ENCODE data around the gene PIGV. TPM values are rescaled to one million over a fixed set of nuclear protein-coding genes. Genes with fewer than 3 reads are reported as not detected.

Gene PIGV
- total and polyA plus RNA-seq, 2 donors (not counting 1 experiment from before 2014, with no cell fraction given), result 9.2 to 17.4 TPM

- Mint-ChIP-seq H3K4me3 (no peak overlapping the region), H3K9me3 (ENCODE audit: insufficient read depth) (no peaks in the 10 kb centered on the region), H3K4me1 (peaks cover 45% of the 10 kb centered on the region), H3K27ac (peak overlapping the region; percentile 44), H3K27me3 (no peaks in the 10 kb centered on the region)
- H3K4me1 ChIP-seq (ENCODE audit: control insufficient read depth in 2 of 2, insufficient read depth in 2 of 2, low read length in 2 of 2), result peaks cover 30 to 41% of the 10 kb centered on the region in 2 donors
- intact Hi-C loops (cut with micrococcal nuclease), result no loop called here
- H3K27ac ChIP-seq (ENCODE audit: low read length in 2 of 2), result peak overlapping the region in 1 of 2 donors; percentile 86
- H2AFZ ChIP-seq (ENCODE audit: insufficient read depth, low read depth, low read length, poor library complexity, severe bottlenecking), result no peak overlapping the region
- DNase-seq, result no peak
- peaks cover 9% of the 10 kb centered on the region for H4K20me1 ChIP-seq (ENCODE audit: control insufficient read depth, insufficient read depth, low read length, poor library complexity, severe bottlenecking)
- POLR2A ChIA-PET, result interaction anchor here (2.7 to 5.8 kb wide), 2 partner anchors 86 to 92 kb away, joined by 16 to 50 read pairs; no protein-coding TSS in a partner anchor
- H3K9ac ChIP-seq (ENCODE audit: low read length), result no peak overlapping the region
- no peak overlapping the region for H3K4me2 ChIP-seq (replicated peaks; ENCODE audit: low read depth, low read length, poor library complexity, severe bottlenecking)
- ATAC-seq (ENCODE audit: low read depth), result no peak
- peaks cover 10% of the 10 kb centered on the region for H3K79me2 ChIP-seq (ENCODE audit: control insufficient read depth, insufficient read depth, low read length)
- no peaks in the 10 kb centered on the region for H3K27me3 ChIP-seq (replicated peaks in 1 of 4; ENCODE audit: control extremely low read depth in 1 of 4, control insufficient read depth in 3 of 4, insufficient read depth in 4 of 4, low read length in 3 of 4)
- TF ChIP-seq, protein P1, sequence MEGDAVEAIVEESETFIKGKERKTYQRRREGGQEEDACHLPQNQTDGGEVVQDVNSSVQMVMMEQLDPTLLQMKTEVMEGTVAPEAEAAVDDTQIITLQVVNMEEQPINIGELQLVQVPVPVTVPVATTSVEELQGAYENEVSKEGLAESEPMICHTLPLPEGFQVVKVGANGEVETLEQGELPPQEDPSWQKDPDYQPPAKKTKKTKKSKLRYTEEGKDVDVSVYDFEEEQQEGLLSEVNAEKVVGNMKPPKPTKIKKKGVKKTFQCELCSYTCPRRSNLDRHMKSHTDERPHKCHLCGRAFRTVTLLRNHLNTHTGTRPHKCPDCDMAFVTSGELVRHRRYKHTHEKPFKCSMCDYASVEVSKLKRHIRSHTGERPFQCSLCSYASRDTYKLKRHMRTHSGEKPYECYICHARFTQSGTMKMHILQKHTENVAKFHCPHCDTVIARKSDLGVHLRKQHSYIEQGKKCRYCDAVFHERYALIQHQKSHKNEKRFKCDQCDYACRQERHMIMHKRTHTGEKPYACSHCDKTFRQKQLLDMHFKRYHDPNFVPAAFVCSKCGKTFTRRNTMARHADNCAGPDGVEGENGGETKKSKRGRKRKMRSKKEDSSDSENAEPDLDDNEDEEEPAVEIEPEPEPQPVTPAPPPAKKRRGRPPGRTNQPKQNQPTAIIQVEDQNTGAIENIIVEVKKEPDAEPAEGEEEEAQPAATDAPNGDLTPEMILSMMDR (IDR thresholded peaks at IDR 0.05), result no peak
- no peak for TF ChIP-seq EZH2 (IDR thresholded peaks at IDR 0.05; ENCODE audit: borderline replicate concordance, insufficient read depth, low read depth, low read length, poor library complexity, severe bottlenecking)
- CTCF ChIA-PET, result interaction anchor here (0.6 to 10.1 kb wide), 4 partner anchors 36 to 182 kb away, joined by 3 to 479 read pairs (median 67); no protein-coding TSS in a partner anchor
- no peaks in the 10 kb centered on the region for H3K9me3 ChIP-seq (ENCODE audit: control extremely low read depth in 1 of 3, control insufficient read depth in 2 of 3, insufficient read depth in 1 of 3, low read length in 2 of 3)
- H3K36me3 ChIP-seq (replicated peaks in 1 of 2; ENCODE audit: control extremely low read depth in 1 of 2, control insufficient read depth in 1 of 2, extremely low read depth in 1 of 2, insufficient read depth in 2 of 2, low read length in 1 of 2), result peaks cover 0 to 19% of the 10 kb centered on the region in 2 experiments
- 92% methylated on average over 2 of the region's 2 CpGs for WGBS (ENCODE audit: insufficient coverage)
- H3K4me3 ChIP-seq (ENCODE audit: control extremely low read depth in 1 of 5, extremely low read depth in 1 of 5, insufficient read depth in 1 of 5, low read depth in 2 of 5, low read length in 4 of 5), result no peak overlapping the region
These were observed 3.5 kb upstream of the PIGV start for GRCh38 chr1:26784023-26784871.

DNA sequence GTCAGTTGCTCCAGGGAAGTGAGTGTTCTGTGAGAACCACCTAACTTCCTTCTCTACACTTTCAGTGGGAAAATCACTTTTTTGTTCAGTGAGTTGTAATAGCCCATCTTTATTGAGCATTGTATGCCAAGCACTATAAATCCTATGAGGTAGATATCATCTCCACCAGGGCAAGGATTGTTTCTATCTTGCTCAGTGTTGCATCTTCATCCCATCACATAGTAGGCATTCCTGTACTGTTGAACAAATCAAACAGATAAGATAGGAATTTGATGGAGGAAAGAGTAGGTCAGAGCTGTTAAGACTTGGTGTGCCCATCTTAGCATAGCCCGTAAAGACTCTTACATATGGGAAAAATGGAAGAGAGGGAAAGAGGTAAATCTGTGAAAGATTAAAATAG, 2.9 kb upstream of the PIGV start:
- intact Hi-C loops (cut with micrococcal nuclease), result loop anchor here (5.0 kb wide), 1 partner anchor 673 kb away; the partner anchor contains the start of gene PDIK1L
- Histone ChIP-seq H3K4me2 (replicated peaks; ENCODE audit: low read depth, low read length, poor library complexity, severe bottlenecking) (no peak overlapping the region), H3K9ac (ENCODE audit: low read length) (no peak overlapping the region), H3K4me3 (ENCODE audit: control extremely low read depth in 1 of 5, extremely low read depth in 1 of 5, insufficient read depth in 1 of 5, low read depth in 2 of 5, low read length in 4 of 5) (no peak overlapping the region), H3K27me3 (replicated peaks in 1 of 4; ENCODE audit: control extremely low read depth in 1 of 4, control insufficient read depth in 3 of 4, insufficient read depth in 4 of 4, low read length in 3 of 4) (no peaks in the 10 kb centered on the region), H3K36me3 (replicated peaks in 1 of 2; ENCODE audit: control extremely low read depth in 1 of 2, control insufficient read depth in 1 of 2, extremely low read depth in 1 of 2, insufficient read depth in 2 of 2, low read length in 1 of 2) (peaks cover 0 to 13% of the 10 kb centered on the region in 2 experiments), H3K79me2 (ENCODE audit: control insufficient read depth, insufficient read depth, low read length) (peaks cover 11% of the 10 kb centered on the region), H3K4me1 (ENCODE audit: control insufficient read depth in 2 of 2, insufficient read depth in 2 of 2, low read length in 2 of 2) (peaks cover 30 to 44% of the 10 kb centered on the region in 2 donors), H3K27ac (ENCODE audit: low read length in 2 of 2) (peak overlapping the region in 1 of 2 donors; percentile 86), H3K9me3 (ENCODE audit: control extremely low read depth in 1 of 3, control insufficient read depth in 2 of 3, insufficient read depth in 1 of 3, low read length in 2 of 3) (no peaks in the 10 kb centered on the region), H4K20me1 (ENCODE audit: control insufficient read depth, insufficient read depth, low read length, poor library complexity, severe bottlenecking) (peaks cover 5% of the 10 kb centered on the region), H2AFZ (ENCODE audit: insufficient read depth, low read depth, low read length, poor library complexity, severe bottlenecking) (no peak overlapping the region)
- Mint-ChIP-seq H3K4me1 (peaks cover 48% of the 10 kb centered on the region), H3K27ac (peak overlapping the region; percentile 44), H3K9me3 (ENCODE audit: insufficient read depth) (no peaks in the 10 kb centered on the region), H3K27me3 (no peaks in the 10 kb centered on the region), H3K4me3 (no peak overlapping the region)
- ATAC-seq (ENCODE audit: low read depth) (no peak), DNase-seq (no peak)
- CTCF ChIA-PET, result interaction anchor here (1.2 to 10.1 kb wide), 5 partner anchors 36 to 182 kb away, joined by 3 to 479 read pairs (median 117); no protein-coding TSS in a partner anchor
- POLR2A ChIA-PET, result interaction anchor here (0.6 to 5.8 kb wide), 3 partner anchors 87 to 1936 kb away, joined by 3 to 50 read pairs (median 16); no protein-coding TSS in a partner anchor
- TF ChIP-seq, protein P1 (IDR thresholded peaks at IDR 0.05), result no peak
- no peak for TF ChIP-seq EZH2 (IDR thresholded peaks at IDR 0.05; ENCODE audit: borderline replicate concordance, insufficient read depth, low read depth, low read length, poor library complexity, severe bottlenecking)
- WGBS (ENCODE audit: insufficient coverage), result no CpG with 5 or more reads among the region's 1 CpG
